Stimulated activated CD4-positive, alpha-beta T cell treated with anti-CD3 and anti-CD28 coated beads, Interleukin-15, amount 100 ng/mL, for 1 hour (primary cell): ENCODE measurements around the gene SHPK.
A peak's percentile ranks its signal among the peaks of the same experiment; 100 is the strongest.

Experiments used
- DNase-seq, 2 donors: peaks; one replicate each; pipeline ENCODE4 v3.0.0-alpha.2; 2020; ENCODE audit warnings: low read depth in 1 of 2, low spot score in 1 of 2

SHPK gene, protein sequence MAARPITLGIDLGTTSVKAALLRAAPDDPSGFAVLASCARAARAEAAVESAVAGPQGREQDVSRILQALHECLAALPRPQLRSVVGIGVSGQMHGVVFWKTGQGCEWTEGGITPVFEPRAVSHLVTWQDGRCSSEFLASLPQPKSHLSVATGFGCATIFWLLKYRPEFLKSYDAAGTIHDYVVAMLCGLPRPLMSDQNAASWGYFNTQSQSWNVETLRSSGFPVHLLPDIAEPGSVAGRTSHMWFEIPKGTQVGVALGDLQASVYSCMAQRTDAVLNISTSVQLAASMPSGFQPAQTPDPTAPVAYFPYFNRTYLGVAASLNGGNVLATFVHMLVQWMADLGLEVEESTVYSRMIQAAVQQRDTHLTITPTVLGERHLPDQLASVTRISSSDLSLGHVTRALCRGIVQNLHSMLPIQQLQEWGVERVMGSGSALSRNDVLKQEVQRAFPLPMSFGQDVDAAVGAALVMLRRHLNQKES

DNA sequence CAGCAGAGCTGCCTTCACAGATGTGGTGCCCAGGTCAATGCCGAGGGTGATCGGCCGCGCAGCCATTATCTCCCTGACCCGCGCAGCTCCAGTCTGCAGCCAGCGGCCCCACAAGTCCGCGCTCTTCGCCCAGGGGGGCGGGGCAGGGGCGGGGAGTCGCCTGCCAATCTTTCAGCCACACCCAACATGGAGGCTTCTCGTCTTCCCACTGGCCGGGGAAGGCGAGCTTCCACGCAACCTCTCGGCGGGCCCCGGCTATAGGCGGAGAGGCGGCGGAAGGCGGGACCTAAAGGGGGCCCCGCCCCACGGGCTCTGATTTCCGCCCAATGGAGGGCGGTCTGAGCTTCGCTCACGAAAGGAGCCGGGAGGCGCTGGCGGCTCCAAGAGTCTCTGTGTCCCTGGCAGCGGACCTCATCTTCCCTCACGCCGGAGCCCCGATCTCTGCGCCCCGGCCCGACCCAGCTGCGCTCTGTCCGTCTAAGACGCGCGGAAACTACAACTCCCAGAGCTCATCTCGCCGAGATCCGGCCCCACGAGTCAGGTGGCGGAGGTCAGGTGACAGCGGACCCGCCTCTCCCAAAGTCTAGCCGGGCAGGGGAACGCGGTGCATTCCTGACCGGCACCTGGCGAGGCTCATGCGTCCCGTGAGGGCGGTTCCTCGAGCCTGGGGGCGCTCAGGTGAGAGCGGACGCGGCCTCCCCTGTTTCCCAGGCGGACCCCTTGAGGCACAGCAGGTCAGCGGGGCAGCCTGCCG lies at the start of gene SHPK, which contains the start of gene CTNS:
SHPK (minus strand) TSS at position 97 of the 754 bp plus-strand sequence; CDS start at position 66, 31 bp downstream.
CTNS (plus strand) TSS at position 607 of the 754 bp plus-strand sequence. CDS start 3,447 bp downstream, outside the sequence.
- DNase-seq: peak; percentile 91

DNA sequence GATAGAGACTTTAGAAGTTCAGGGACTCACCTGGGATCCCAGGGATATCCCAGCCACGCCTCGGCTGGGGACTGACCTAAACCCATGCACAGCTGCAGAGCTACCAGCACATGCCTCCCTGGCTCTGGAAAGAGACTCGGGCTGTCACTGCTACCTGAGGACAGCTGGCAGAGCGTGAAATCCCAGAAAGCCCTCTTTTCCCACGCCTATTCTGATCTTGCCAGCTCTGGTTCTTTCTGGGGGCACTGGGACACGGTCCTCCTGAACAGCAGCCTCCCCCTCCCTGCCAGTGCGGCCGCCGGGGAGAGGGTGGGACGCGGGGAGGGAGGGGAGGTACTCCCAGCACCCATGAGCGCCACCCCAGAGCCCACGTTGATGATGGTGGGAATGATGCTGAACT lies 49.1 kb upstream of the SHPK start:
- no peak for DNase-seq

DNA sequence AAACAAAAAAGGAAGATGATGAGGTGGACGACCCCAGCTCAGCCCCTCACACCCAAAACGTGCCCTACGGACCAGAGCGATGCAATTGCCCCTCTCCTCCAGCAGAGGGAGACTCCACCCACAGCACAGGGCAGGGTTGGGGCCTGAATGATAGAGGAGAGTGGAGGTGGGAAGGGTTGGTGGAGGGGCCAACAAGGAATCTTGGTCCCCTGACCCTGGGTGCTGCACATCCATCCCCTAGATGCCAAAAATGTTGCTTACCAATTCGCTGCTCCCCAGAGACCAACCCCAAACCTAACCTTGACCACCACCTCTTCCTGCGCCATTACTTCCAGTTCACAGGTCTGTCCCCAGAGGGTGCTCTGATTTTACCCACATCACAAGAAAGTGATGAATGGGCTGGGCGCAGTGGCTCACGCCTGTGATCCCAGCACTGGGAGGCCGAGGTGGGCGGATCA lies 47.0 kb upstream of the SHPK start:
- DNase-seq: peak in 1 of 2 donors; percentile 39

DNA sequence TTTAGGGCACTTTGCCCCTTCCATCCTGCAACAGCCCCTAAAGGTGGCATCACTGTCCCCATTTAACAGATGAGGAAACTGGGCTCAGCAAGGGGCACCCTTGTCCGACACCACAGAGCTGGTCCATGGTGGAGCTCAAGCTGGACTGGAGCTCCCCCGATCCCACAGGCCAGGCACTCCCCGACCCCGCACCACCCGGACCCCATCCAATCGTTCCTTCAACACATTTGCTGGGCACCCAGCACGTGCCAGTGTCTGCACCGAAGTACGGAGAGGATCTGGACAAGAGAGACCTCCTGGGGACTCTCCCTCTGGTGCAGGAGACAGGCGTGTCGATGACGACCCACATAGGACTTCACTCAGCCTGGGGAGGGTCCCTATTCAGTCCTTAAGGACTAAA lies 46.0 kb upstream of the SHPK start:
- no peak for DNase-seq

DNA sequence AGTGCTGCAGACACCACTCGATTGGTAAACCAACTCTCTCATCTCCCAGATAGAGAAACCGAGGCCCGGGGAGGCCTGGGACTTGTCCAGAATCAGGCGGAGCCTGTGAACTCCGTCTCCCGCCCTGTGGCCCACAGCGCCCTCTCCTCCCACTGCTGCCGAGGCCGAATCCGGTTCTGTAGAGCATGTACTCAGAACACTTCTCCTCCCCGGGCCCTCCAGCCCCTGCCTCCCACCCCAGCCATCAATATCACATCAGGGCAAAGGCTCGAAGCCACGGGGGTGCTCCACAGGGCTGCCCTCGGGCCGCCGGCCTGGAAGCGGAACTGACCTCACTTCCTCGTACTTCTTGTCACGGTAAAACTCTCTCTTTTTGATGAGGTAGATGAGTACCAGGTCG lies 45.5 kb upstream of the SHPK start:
- DNase-seq: no peak

DNA sequence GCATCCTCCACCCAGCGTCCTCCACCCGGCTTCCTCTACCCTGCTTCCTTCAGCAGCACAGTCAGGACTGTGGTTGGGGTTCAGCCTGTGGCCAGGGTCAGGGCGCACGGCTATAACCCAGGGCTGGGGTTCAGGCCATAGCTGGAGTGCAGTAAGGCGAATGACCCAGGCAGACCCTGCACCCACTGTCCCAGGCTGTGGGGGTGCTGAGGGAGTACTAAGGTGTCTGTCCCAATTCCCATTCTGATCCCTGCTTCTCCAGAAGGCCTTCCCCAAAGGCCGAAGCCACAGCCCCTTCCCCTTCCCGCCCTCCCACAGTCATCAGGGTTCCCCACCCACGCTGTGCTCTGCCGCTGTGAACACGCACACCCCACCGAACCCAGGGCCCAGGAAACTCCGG lies 45.0 kb upstream of the SHPK start:
- no peak for DNase-seq

DNA sequence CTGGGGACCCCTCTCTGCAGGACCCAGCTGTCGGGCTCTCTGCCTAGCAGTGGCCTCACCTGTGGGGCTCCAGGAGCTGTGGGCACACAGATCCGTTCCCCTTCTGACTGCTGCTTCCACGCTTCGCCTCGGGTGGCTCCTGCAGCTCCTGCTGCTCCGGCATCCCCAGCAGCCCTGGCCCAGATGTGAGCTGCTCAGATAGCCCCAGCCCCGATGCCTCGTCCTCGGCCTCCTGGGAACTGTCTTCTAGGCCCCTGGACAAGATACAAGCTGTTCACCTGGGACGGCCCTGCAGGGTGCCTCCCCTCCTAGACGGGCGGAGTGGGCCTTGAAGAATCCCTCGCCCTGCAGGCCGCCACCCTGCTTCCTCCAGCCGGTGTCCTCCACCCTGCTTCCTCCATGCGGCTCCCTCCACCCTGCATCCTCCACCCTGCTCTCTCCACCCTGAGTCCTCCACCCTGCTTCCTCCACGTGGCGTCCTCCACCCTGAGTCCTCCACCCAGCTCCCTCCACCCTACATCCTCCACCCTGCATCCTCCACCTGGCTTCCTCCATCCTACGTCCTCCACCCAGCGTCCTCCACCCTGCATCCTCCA lies 43.6 kb upstream of the SHPK start:
- DNase-seq: no peak

DNA sequence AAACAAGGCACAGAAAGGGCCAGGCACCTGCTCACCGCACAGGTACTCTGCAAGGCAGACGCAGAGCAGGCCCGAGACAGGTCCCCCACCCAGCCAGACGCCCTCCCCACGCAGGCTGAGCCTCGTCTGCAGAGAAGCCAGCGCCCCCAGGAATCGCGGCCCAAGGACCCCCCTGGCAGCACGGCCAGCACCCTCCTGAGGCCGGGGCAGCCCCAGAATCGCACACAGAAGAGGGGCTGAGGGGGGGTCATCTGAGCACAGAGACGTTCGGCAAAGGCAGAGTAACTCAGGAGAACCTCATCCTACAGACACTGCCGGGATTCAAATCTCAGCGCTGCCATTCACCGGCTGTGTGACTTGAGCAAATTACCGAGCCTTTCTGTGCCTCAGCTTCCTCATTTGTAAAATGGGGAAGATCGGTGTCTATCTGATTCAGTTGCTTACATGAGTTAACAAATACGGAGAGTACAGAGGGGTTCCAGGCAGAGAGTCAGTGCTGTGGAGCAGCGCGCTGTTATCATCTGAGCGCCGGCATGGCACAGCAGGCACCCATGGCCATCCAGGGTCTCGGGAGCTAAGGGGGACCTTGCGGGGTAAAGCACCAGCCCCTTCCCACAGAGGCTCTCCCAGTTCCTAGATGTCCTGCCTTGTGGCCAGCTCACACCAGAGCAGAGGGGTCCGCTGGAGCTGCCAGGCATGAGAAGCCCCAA lies 42.9 kb upstream of the SHPK start:
- no peak for DNase-seq

DNA sequence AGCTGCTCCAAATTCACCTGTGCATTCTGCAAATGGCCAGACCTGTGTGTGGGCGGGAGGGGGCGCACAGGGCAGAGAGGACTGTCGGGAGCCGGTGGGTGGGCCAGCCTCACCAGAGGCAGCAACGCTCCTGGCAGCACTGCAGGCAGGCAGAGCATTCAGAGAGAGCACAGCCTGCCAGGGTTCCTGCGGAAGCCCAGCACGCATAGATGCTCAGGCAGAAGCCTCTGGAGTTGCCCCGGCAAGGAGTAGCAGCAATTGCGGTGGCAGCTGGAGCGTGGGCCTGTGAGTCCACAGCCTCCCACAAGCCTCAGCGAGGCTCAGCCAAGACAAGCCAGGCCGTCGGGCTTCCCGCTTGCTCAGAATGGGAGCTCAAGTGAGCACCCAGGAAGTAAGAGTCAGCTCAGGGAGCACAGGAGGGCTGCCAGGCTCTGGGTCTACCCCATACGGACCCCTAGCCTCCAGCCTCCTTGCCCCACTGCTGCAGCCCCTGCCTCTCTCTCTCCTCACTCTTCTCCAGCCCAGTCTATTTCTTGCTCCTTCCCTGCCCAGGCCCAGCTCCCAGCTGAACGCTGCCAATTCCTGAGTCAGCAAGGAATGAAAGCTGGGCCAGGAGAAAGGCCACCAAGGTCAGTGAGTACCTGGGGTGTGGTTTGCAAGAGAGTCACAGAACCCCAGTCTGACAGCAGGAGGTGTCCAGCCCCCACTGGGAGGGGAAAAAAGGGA lies 42.2 kb upstream of the SHPK start:
- no peak for DNase-seq

DNA sequence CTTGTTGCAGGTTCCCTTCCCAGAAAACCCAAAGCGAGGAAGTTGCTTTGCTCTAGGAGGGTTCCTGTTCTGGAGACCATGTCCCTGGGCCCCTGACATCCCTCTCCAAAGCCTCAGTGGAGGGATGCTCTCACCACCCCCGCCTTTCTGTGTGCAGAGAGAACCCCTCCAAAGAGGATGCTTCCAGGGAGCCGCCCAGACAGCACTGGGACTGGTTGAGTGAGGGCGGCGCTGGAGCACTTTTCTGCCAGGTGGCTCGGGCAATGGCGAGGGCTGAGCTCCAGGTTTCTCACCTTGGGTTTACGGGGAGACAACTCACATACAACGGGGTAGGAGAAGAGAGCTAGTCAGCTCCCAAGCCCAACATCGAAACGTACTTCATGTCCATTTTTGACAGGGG lies 39.8 kb upstream of the SHPK start:
- DNase-seq: no peak

DNA sequence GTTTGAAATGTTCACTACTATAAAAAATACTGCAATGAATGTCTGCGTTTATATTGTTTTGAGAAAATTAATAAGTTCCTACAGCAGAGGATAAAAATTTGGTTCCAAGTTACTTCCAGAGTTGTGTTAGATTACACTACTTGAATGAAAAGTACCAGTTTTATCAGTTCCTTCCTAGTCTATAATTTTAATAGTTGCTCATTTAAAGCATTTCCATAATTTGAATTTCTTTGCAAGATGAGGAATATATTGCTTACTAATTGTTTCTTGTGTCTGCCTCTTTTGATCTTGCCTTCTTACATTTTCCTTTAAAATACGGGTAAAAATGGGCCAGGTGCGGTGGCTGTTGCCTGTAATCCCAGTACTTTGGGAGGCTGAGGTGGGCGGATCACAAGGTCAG lies 36.5 kb upstream of the SHPK start:
- DNase-seq: no peak

DNA sequence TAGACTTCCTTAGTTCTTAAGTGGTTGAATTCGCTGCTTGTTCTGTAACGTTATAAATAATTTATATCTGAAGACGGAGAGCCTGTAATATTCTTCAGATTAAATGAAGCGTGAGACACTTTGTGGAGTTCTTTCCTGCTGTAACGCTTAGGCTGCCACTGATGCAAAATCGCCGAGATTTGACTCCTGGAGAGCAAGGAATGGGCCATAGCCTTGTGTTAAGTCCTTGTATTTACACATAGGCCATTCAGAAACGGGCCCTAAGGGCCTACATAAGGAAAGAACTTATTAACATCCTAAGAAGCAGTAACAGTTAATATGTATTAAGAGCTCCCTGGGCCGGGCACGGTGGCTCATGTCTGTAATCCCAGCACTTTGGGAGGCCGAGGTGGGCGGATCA lies 33.5 kb upstream of the SHPK start:
- DNase-seq: no peak

DNA sequence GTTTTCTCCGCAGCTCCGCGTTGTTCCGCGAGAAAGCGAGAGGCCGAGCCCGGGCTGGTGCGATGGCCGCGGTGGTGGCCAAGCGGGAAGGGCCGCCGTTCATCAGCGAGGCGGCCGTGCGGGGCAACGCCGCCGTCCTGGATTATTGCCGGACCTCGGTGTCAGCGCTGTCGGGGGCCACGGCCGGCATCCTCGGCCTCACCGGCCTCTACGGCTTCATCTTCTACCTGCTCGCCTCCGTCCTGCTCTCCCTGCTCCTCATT lies 33.0 kb upstream of the SHPK start:
- DNase-seq: no peak

DNA sequence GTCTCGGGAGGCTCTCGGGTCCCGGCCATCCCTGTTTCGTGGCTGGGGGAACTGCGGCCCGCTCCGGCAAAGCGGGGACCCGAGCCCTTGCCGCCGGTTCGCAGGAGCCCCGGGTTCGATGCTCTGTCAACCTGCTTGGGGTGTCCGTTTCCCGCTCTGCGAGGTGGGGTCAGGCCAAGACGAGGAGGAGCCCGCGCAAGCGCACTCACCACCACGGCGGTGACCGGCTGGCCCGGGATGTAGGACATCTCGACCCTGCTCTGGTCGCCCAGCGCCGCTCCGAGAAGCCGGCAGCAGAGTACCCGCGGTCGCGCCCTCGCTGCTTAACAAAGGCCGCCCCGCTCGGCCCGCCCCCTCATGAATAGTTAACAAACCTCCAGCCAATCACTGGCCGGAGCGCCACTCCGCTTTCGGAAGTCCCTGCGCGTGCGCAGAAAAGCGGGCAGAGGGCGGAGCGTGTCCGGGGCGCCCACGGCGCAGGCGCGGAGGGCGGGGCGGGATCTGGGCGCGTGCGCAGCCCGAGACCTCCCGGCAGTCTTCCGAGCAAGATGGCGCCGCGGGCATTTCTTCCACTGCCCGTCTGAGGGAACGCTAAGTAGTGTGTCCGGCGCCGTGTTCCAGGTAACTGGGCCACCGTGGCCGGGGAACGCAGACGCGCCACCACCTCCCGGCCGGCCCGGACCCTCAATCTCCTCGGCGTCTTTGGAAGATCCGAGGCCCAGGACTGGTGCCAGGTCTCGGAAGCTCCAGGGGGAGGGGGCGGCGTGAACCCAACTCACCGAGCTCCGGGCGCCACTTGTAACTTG lies 32.4 kb upstream of the SHPK start, which contains the start of the genes EMC6 and TAX1BP3:
EMC6 (plus strand) TSS at position 534 of the 806 bp plus-strand sequence. CDS start 335 bp downstream, outside the sequence.
TAX1BP3 (minus strand) TSS at position 300 of the 806 bp plus-strand sequence; CDS start at position 248, 52 bp downstream.
- peak; percentile 99 for DNase-seq

DNA sequence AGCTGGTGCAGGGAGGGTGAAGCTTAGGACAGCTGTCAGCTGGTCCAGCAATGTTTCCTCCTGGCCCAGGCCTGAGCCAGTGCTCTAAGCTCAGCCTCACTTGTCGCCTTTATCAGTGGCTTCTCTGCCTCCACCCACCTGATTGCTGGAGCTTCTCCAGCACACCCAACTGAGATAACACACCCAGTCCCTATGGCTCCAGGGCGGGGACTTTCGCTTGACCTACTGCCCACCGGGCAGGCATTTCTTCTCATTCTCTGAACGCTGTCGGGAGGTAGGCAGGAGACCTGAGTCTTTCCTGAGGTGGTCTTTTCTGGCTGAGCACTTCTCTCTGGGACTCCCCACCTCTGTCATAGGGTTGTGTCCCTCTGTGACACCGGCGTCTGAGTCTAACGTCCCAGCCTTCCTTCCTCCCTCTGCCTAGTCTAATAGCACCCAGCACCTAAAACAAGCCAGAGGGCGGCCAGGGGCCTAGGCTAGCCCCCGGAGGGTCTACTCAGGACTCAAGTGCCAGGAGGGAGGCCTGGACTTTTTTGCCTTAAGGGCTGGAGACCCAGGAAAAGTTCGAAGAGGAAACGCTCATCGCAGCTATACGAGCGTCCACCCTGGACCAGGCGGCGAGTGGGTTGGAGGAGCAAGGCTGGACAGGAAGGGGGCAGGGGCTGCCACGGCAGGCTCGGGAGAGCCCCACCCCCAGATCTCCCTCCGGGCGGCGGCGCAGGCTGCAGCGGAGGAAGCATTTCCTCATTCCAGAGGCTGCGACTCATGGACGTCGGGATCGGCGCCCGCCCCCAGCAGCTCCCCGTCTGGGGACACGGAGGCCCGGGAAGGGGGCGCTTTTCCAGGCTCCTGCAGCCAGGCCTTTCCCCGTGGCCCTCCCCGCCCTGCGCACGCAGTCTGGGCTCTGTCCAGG lies 31.6 kb upstream of the SHPK start:
- DNase-seq: no peak

DNA sequence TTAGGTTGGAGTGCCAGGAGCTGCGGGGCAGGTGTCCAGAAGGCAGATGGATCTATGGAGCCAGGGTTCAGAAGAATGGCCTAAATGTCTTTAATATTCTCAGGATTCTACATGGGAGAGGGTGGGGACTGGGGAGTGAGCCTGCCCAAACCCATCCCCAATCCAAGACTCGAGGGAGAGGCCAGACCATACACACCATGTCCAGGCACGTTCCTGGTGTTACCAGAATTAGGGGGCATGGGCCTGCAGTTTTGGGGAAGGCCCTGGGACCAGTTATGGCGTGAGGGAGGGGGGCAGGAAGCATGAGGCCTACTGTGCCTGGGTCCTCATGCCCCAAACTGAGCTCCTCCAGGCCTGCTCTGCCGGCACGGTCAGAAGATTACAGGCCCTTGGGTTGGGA lies 30.5 kb upstream of the SHPK start:
- DNase-seq: no peak

DNA sequence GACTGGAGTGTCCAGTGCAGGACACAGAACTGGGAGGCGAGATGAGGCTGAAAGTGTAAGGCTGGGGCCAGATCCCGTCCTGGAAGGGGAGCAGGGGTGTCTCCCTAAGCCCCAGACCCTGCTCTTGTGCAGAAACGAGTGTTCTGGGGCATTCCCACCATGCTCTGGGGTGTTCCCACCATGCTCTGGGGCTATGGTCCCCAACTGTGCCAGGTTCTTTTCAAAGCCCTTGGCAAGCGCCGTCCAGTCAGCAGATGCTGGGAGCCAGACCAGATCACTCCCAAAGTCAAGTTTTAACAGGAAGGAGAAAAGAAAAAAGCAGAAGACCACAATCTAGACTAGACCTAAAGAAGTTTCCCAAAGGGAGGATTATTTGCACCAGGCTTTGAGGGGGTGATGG lies 29.8 kb upstream of the SHPK start:
- DNase-seq: no peak
